Heart right ventricle (tissue), 16 donors: ENCODE results near the gene SNRK. TPM values are rescaled to one million over a fixed set of nuclear protein-coding genes. Genes with fewer than 3 reads are reported as not detected.

ENCODE experiments used
- ATAC-seq, 8 donors: fragments of 200-7000 bp; cut with Tn5 transposase; one replicate each; pipeline ENCODE4 v1.9.1; 2020; ENCODE audit warnings: mild to moderate bottlenecking in 8 of 8, moderate library complexity in 8 of 8, moderate number of reproducible peaks in 1 of 8
- DNase-seq, 2 donors: peaks; one replicate each; pipeline ENCODE4 v3.0.0-alpha.2; 2020
- H3K27ac ChIP-seq, 10 donors: fragments of 200-600 bp; sonication (generic) in 2 of 10; one replicate each; pipeline versions ENCODE4 v1.5.0 to v1.8.0; 2020 to 2022; ENCODE audit warnings: mild to moderate bottlenecking in 3 of 10
- H3K27me3 ChIP-seq, 7 donors: fragments of 200-600 bp; one replicate each; pipeline ENCODE4 v1.8.0; 2021 to 2022; ENCODE audit warnings: mild to moderate bottlenecking in 2 of 7
- H3K36me3 ChIP-seq, 9 donors: fragments of 200-600 bp; sonication (generic) in 1 of 9; one replicate each; pipeline versions ENCODE4 v1.5.0 to v1.8.0; 2020 to 2022; ENCODE audit warnings: mild to moderate bottlenecking in 2 of 9
- H3K4me1 ChIP-seq, 9 donors: fragments of 200-600 bp; sonication (generic) in 1 of 9; one replicate each; pipeline versions ENCODE4 v1.5.0 to v1.8.0; 2020 to 2022; ENCODE audit warnings: mild to moderate bottlenecking in 4 of 9
- H3K4me3 ChIP-seq, 10 donors: fragments of 200-600 bp; sonication (generic) in 2 of 10; one replicate each; pipeline versions ENCODE4 v1.5.0 to v1.8.0; 2020 to 2022; ENCODE audit warnings: mild to moderate bottlenecking in 7 of 10, moderate library complexity in 2 of 10
- H3K9me3 ChIP-seq, 11 donors: fragments of 200-600 bp in 10 of 11; sonication (generic) in 2 of 11; one replicate each; pipeline versions ENCODE4 v1.5.0 to v1.8.0; 2013 to 2022; ENCODE audit warnings: mild to moderate bottlenecking in 2 of 11, control low read depth in 1 of 11, moderate library complexity in 1 of 11
- WGBS, 2 donors: extraction: QIAGEN DNeasy Blood & Tissue Kit; methylation state at CpG; one replicate each; pipeline ENCODE4 v1.1.7; 2013; ENCODE audit warnings: inconsistent platforms in 1 of 2; 5-methylcytosine and 5-hydroxymethylcytosine counted together
- intact Hi-C, 10 donors: fragments of 100-400 bp; cut with DNase I; formaldehyde crosslinking; loops; one replicate each; pipeline versions ENCODE4 v1.11.1 to v1.14.2; 2022
- polyA plus RNA-seq, 2 donors: library from polyadenylated mRNA; stranded (reverse); fragments of 200-250 nt; gene quantifications; one replicate each; pipeline ENCODE4 v1.2.3, GENCODE V29; 2013
- total RNA-seq, 10 donors: library from RNA; stranded (reverse); fragmentation: NEBNext Ultra II Directional in 3 of 10; extraction: Animal tissue kit (Norgen Biotek cat#: 25700) in 3 of 10; gene quantifications; one replicate each; pipeline versions ENCODE4 v1.2.1 to v1.2.4, GENCODE V29; 2021 to 2023
- TF ChIP-seq, protein P1 (sequence below), 9 donors: fragments of 200-600 bp; sonication (generic) in 2 of 9; IDR thresholded peaks; one replicate each; pipeline versions ENCODE4 v1.5.0 to v1.8.0; 2021 to 2022; ENCODE audit warnings: antibody characterized with exemption in 9 of 9, mild to moderate bottlenecking in 5 of 9, moderate library complexity in 1 of 9
- donor health status: Arrhythmogenic right ventricular cardiomyopathy.
- donor health status: ischemic (EF 13 %, LVEDD 7.1; RV severe dilation, severe dysfunction).
- donor health status: healthy with polysubstance abuse.
- donor health status: DM: no; HTN: yes; CAD: no.
- donor health status: DM: no; HTN: no; CAD: no.
- donor health status: ischemic (EF 25% LVEDD 6.9; RV normal size, moderate dysfunction).
- donor health status: ischemic (EF 25% LVEDD 5.7; RV mildly dilated, moderate dysfunction).
- donor health status: healthy.
- donor health status: DM: yes; HTN: yes; CAD: no.
- donor health status: Ischemic cardiomyopathy.
- donor health status: ischemic (EF 35%, LVEDD 5.7; RV mildly dilated, moderate dysfunction).
- donor health status: nonischemic (EF 11% LVEDD 7.7; RV severe dilation, severe dysfunction).
- donor health status: DM: yes; HTN: yes; CAD: no.
- donor health status: PGD.
- donor health status: ischemic (EF 29% LVEDD 5.4; RV normal size, mild dysfunction).
- donor health status: nonischemic (EF 23%, LVEDD 6.1; RV moderate dilation, normal function).

Gene SNRK
- total and polyA plus RNA-seq, 12 donors = 11.4 to 51.9 (median 27.8) TPM

DNA sequence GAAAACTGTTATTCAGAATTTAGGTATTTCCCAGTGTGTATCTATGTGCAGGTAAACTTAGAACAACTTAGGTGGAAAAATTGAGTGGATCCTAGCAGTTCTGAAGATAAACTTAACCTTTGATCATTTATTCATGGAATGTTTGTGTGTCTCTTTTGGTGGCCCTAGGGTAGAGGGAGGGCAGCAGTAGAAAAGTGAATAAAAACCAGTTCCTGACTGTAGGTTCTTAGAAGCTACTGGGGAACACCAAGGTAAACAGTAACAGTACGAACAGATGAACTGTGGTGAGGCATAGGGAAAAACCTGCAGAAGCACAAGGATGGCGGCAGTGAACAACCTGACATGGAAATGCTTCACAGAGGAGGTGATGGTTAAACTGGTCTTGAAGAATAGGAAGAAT lies 2.5 kb downstream of the SNRK start:
- DNase-seq (no peak), ATAC-seq (no peak)
- WGBS, 2 donors = 54 to 71% methylated on average over 2 of the region's 2 CpGs
- TF ChIP-seq, protein P1, sequence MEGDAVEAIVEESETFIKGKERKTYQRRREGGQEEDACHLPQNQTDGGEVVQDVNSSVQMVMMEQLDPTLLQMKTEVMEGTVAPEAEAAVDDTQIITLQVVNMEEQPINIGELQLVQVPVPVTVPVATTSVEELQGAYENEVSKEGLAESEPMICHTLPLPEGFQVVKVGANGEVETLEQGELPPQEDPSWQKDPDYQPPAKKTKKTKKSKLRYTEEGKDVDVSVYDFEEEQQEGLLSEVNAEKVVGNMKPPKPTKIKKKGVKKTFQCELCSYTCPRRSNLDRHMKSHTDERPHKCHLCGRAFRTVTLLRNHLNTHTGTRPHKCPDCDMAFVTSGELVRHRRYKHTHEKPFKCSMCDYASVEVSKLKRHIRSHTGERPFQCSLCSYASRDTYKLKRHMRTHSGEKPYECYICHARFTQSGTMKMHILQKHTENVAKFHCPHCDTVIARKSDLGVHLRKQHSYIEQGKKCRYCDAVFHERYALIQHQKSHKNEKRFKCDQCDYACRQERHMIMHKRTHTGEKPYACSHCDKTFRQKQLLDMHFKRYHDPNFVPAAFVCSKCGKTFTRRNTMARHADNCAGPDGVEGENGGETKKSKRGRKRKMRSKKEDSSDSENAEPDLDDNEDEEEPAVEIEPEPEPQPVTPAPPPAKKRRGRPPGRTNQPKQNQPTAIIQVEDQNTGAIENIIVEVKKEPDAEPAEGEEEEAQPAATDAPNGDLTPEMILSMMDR (IDR thresholded peaks at IDR 0.05) = no peak
- Histone ChIP-seq H3K4me1 (peaks cover 17 to 84% (median 65%) of the 10 kb centered on the region in 9 donors), H3K36me3 (peaks cover 0 to 15% (median 0%) of the 10 kb centered on the region in 9 donors), H3K9me3 (no peaks in the 10 kb centered on the region), H3K27me3 (no peaks in the 10 kb centered on the region), H3K27ac (peak overlapping the region in 9 of 10 donors; percentile 89 to 98 (median 92)), H3K4me3 (peak overlapping the region; percentile 1 to 74 (median 66))
- intact Hi-C loops = loop anchor here in 9 of 10 donors (5.0 to 10.0 kb wide), 13 partner anchors 33 to 336 kb away; partner anchors contain the start of gene ANO10 (in 1 of the 9)

DNA sequence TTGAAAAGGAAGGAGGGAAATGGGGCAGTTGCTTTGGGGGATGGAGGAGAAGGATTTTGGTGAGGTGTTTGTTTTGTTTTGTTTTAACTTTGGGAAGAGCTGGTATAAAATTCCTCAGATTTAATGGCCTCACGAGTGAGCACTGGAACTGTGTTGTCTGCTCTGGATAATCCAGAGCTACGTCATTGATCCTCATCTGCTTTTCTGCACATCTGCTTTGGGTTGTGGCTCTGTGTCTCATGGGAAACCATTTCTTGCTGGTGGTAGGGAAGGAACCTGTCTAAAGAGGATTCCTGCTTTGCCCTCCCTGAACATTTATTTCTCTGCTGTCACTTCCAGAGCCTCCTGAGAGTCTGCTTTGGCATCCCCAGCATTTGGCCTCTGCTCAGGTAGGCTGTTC lies 3.1 kb downstream of the SNRK start:
- no peaks in the 10 kb centered on the region for H3K9me3 ChIP-seq
- TF ChIP-seq, protein P1 (IDR thresholded peaks at IDR 0.05) = no peak
- peaks cover 17 to 88% (median 69%) of the 10 kb centered on the region in 9 donors for H3K4me1 ChIP-seq
- intact Hi-C loops = loop anchor here in 9 of 10 donors (5.0 to 10.0 kb wide), 13 partner anchors 33 to 335 kb away; partner anchors contain the start of gene ANO10 (in 1 of the 9)
- 43 to 49% methylated on average over 2 of the region's 2 CpGs for WGBS, 2 donors
- peak overlapping the region in 8 of 10 donors; percentile 89 to 98 (median 93) for H3K27ac ChIP-seq
- H3K36me3 ChIP-seq = peaks cover 0 to 19% (median 0%) of the 10 kb centered on the region in 9 donors
- H3K27me3 ChIP-seq = no peaks in the 10 kb centered on the region
- no peak for DNase-seq
- peak overlapping the region in 9 of 10 donors; percentile 1 to 74 (median 68) for H3K4me3 ChIP-seq
- no peak for ATAC-seq

DNA sequence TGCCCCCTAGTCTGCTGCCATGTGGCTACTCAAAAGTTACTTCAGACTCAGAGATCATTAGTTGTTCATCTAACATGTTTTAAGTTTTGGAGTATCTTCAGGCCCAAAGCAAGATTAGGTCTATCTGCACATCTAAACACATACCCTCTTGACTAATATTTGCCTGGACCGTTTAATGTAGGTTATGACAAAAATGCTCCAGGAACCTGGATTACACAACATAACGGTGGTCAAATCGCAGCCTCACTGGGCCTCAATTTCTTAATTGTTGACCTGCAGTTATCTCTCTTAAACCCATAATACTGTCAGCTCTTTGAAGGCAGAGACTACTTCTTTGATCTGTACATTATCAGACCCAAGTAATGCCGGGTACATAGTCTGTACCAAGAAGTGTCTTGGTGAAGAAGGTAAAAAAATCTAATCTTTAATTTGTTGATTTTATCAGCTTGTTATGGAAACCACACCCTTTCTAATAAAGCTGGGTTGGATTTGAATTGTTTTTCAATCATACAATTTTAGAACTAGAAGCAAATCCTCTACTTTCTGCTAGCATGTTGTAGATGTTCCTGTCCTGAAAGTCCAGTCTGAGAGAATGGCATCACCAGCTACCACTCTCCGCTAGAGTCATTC lies 3.6 kb downstream of the SNRK start:
- Histone ChIP-seq H3K4me1 (peaks cover 17 to 88% (median 74%) of the 10 kb centered on the region in 9 donors), H3K27me3 (no peaks in the 10 kb centered on the region), H3K4me3 (peak overlapping the region in 8 of 10 donors; percentile 60 to 74 (median 68)), H3K36me3 (peaks cover 0 to 20% (median 0%) of the 10 kb centered on the region in 9 donors), H3K27ac (peak overlapping the region in 8 of 10 donors; percentile 89 to 98 (median 93)), H3K9me3 (no peaks in the 10 kb centered on the region)
- ATAC-seq = no peak
- no peak for DNase-seq
- intact Hi-C loops = loop anchor here in 9 of 10 donors (5.0 to 10.0 kb wide), 15 partner anchors 32 to 335 kb away; partner anchors contain the start of gene ANO10 (in 1 of the 9)
- TF ChIP-seq, protein P1 (IDR thresholded peaks at IDR 0.05) = no peak
- 59 to 65% methylated on average over 5 of the region's 5 CpGs for WGBS, 2 donors

DNA sequence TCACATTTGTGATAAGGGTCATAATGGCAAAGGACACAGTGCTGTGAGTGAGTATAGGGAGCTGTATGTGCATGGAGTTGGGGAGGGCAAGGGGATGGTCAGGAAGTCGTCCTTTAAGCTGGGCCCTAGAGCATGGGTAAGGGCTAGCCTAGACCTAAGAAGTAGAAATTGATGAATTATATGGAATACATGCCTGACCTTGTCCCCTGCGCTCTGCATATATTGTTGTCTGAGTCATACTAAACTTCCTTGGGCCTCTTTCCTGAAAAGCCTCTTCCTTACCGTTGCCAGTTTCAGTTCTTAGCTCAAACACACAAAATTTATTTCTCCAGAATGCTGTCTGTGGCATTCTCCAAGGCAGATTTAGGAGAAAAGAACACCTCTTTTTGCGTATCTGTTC lies 4.6 kb downstream of the SNRK start:
- intact Hi-C loops = loop anchor here in 3 of 10 donors (5.0 kb wide), 3 partner anchors 46 to 211 kb away; no protein-coding TSS in a partner anchor
- 42 to 52% methylated on average over 4 of the region's 4 CpGs for WGBS, 2 donors
- peaks cover 17 to 88% (median 75%) of the 10 kb centered on the region in 9 donors for H3K4me1 ChIP-seq
- ATAC-seq = no peak
- no peak for DNase-seq
- TF ChIP-seq, protein P1 (IDR thresholded peaks at IDR 0.05) = no peak
- peaks cover 0 to 20% (median 0%) of the 10 kb centered on the region in 9 donors for H3K36me3 ChIP-seq
- no peaks in the 10 kb centered on the region for H3K9me3 ChIP-seq
- H3K27ac ChIP-seq = peak overlapping the region in 9 of 10 donors; percentile 25 to 95 (median 90)
- peak overlapping the region in 6 of 10 donors; percentile 60 to 74 (median 69) for H3K4me3 ChIP-seq
- no peaks in the 10 kb centered on the region for H3K27me3 ChIP-seq
